NCI-H2171 treated with DMSO at 0.1 percent for 48 hours (cell line): ENCODE data around the gene CD164L2.

Source experiments
- DNase-seq: peaks from one replicate; lab custom pipeline; 2025; lab: John Stamatoyannopoulos, UW

The CD164L2 gene

DNA sequence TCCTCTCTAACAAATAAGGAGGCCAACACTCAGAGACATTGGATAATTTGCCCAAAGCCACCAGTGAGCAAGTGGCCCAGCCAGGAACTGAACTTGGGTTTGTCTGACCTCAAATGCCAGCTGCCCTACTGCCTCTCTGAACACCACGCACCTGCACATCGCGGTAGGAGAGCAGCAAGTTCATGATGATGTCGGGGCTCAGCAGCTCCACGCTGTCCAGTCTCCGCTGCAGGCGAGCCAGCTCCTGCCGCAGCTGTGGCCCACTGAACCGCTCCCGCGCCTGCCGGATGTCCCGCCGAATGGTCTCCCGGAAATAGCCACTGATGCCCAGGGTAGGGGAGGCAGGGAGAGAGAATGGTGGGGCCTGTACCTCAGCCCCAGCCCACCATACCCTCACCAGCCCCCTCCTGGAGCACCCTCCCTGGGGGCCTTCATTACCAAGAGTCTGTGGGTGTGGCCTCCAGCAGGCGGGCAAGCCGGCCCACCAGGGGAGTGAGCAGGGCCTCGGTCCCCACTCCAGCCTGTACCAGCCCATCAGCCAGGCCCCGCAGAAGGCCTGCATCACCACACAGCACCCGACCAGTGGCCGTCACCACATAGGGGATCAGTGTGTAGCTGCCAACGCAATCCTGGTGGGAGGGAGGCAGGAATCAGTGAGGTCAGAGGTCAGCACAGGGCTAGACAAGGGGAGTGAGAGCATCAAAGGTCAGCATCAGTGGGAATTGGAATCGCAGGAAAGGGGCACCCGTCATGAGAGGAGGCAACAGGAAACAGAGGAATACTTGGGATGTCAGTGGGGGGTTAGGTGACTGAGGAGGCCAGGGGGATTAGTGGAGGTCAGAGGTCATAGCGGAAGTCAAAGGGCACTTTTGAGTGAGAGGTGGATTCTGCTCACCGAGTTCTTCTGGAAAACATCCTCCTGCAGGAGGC lies 19.1 kb downstream of the CD164L2 start:
- DNase-seq, result no peak

DNA sequence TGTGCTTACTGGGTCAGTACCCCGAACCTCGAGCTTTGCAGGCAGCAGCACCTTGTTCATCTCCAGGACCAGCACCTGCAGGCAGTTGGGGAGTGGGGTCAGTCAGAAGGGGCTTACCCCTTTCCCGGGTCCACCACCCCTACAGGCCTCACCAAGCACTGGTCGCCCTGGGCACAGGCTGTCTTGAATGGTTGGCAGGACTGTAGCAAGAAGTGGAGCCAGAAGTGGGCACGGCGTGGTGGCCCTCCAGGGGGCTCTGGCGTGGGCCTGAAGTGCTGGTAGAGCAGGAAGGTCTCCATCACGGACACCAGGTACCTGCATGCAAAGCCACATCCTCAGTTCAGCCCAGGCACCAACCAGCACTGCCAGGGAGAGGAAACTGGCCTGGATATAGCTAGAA lies 21.6 kb downstream of the CD164L2 start:
- DNase-seq, result no peak

GRCh38 chr1:27361044-27361402 lies 22.1 kb downstream of the CD164L2 start:
- no peak for DNase-seq

DNA sequence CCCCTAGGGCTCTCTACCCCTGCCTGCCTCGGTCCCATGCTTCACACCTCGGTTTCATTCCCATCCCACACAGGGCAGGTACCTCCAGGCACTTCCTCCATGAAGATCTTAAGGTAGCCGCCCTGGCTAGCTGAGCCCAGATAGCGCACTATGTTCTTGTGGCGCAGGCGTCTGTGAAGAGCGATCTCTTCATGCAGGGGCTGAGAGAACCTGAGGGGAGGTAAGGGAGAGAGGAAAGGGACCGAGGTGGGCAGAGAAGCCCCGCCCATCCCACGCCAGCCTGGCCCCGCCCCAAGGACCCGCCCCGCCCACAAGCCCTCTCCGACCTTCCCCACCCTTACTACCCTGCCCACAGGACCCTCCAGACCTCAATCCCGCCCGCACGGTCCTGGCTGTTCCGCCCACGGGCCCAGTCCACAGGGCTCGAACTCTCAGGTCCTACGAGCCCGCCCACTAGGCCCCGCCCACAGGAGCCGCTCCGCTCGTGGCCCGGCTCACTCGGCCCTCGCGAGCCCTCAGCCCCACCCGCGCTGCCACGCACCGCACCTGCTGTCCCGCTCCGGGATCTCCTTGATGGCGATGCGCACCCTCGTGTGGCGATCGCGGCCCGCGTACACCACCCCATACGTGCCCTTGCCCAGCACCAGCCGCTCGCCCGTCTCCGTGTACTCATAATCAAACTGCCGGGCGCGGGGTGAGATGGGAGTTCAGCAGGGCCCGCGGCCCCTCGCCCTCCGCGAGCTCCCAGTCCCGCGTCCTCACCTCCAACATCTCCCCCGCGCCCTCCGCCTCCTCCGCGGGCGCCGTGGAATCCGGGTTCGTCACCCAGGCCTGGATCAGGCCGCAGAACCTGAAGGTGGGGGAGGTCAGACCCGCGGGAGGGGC lies 22.7 kb downstream of the CD164L2 start:
- no peak for DNase-seq

DNA sequence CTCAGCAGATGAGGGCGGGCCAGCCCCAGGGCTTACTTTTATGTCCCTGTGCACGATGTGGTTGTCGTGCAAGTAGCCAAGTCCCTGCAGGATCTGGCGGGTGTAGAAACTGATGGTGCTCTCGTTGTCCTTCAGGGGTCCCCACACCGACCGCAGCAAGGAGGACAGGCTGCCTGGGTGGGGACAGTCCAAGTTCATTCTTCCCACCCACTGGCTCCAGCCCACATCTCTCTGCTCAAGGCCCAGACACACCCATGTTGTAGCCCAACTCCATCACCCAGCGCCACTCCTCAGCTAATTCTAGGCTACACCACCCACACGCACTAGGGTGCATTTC lies 23.3 kb downstream of the CD164L2 start:
- DNase-seq, result no peak

DNA sequence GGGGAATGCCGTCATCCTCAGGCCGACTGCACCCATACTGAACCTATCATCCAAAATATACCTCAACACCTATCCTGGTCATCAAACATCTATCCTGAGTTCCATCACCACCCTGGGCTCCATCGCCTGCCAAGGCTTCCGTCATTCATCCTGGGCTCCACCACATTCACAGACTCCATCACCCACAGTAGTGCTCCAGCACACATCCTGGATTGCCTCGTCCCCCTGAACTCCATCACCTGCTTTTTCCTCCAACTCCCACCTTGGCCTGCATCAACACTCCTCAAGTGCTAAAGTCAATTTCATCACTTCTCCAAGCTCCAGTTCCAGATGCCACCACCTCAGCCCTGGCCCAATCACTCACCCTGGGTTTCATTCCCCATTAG lies 24.2 kb downstream of the CD164L2 start:
- no peak for DNase-seq

GRCh38 chr1:27358038-27358927 lies 24.9 kb downstream of the CD164L2 start:
- DNase-seq, result no peak

DNA sequence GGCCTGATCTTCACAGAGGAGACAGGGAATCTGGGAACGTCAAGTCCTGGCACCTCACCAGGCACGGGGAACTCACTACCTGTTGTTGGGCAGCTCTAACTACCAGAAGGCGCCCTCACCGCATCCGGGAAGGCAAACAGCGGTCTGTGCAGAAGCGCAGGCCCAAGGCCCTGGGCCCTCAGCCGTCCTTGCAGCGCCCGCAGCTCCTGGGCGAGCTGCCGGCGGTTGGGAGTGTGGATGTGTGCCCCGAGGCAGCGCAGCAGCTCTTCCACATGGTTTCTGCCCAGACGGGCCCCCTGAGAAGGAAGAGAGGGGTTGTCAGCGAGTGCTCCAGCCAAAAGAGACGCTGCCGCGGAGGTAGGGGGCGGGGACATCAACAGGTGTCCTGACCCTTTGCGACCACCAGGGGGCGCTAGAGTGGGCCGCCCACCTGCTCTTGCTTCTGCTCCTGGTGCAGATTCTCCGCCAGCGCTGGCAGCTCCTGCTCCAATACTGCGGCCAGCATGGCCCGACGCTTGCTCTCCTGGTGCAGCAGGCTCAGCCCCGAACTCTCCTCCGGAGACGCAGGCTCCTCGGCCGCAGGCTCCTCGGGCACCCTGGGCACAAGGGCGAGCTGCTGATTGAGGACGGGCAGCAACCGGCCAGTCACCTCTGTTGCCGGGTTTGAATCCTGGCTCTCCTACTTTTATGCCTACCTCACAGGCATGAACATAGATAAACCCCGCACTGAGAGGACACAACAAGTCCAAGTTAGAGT lies 25.7 kb downstream of the CD164L2 start:
- DNase-seq, result peak; percentile 55

DNA sequence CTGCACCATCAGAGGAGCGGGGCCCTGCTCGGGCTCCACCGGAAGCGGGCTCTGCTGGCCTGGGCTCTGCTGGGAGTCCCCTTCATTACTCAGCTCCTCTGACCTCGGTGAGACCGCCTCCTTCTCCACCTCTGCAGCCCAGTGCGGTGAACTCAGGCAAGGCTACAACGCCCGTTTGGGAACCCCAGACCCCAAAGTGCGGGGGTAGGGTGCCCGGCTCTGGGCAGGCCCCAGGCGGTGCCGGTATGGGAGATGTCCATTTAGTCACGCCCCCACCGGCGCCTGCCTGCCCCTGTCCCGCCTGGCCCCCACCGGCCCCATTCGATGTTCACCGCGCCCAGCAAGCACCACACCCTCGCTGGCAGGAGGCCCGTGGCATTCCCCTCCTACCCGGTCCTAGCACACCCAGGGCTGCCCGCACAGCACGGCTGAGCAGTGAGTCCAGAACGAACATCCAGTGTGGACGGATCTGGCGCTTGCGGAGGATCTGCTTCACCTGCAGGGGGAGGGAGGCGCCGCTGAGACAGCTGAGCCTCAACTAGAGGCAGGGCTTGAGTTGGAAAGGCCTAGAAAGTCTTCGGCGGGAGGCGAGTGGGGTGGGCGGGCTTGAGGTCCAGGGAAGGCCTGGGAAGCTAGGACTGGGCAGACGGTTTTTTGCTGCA lies 26.4 kb downstream of the CD164L2 start:
- DNase-seq, result no peak

- no peak for DNase-seq
Measured at GRCh38 chr1:27356277-27356618, 26.9 kb downstream of the CD164L2 start.

DNA sequence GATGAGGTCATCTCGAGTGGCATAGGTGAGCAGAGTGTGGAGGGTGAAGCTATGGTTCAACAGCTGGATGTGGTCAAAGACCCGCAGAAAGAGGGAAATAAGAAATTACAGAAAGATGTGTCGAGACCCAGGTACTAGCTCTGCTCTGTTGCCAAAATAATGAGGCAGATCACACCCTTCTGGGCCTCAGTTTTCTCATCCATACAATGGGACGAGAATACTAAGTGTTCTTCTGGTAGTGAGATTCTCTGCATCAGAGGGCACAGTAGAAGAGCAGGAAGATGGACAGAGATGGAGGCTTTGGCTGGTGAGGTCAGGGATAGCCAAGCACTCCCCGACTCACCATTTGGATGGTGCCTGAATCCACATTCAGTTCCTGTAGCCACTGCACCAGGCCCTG lies 27.4 kb downstream of the CD164L2 start:
- DNase-seq, result no peak

DNA sequence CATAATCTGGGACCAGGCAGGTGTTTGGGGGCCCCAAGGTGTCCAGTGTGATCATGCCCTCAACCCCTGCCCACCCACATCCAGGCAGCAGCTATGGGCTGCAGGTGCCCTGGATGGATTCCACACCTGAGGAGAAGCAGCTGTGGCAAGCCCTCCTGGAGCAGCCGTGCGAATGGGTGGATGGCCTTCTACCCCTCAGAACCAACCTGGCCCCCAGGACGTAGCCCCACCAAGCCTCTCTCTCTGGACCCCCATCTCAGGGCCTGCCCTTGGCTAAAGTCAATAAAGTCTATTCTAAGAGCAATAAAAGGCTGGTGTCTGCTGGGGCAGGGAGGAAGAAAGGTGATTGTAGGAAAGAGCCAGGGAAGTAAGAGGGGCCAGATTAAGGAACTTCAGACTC lies 29.5 kb downstream of the CD164L2 start:
- no peak for DNase-seq

GRCh38 chr1:27353166-27353565 lies 30.0 kb downstream of the CD164L2 start:
- no peak for DNase-seq

DNA sequence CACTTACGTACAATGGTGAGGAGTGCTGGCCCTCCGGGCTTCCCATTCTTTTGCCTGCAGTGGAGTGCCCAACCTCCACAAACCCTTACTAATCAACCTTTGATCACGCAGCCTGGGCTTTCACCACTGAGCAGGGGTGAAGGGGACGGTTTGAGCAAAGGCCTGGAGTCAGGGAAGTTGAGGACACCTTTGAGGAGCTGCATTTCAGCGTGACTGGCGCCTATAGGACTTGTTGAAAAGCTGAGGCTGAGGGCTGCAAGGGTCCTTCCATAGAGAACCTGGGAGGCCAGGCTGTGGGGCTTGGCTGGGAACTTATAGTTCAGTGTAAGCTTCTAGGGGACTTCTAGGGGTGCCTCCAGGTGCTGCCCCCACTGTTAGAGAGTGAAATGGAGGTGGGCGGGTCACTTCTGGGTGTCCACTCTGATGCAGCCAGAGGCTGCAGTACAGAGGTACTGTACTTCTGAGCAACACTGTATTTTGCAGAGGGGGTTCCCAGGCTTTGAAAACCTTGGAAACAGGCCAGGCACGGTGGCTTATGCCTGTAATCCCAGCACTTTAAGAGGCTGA lies 31.5 kb downstream of the CD164L2 start:
- DNase-seq, result no peak

GRCh38 chr1:27350663-27351540 lies 32.2 kb downstream of the CD164L2 start:
- DNase-seq, result no peak

GRCh38 chr1:27349784-27350662 lies 33.1 kb downstream of the CD164L2 start:
- DNase-seq, result no peak

- peak; percentile 51 for DNase-seq
Measured at GRCh38 chr1:27348861-27349783, 34.0 kb downstream of the CD164L2 start.
